GM13976 (cell line): ENCODE results near the gene TCEA3.

Experiments
- DNase-seq: peaks from one replicate; pipeline ENCODE4 v3.0.0; 2012; ENCODE audit warnings: low spot score
- CTCF ChIP-seq: IDR thresholded peaks from 2 replicates; pipeline ENCODE4 v1.5.1; 2012; ENCODE audit warnings: borderline replicate concordance, mild to moderate bottlenecking; ENCODE audit not compliant: insufficient read depth; ENCODE audit errors: extremely low read depth, missing control alignments, control extremely low read depth
- in situ Hi-C: fragments of 300-500 bp; cut with MboI; formaldehyde crosslinking; loops from one replicate; pipeline ENCODE4 v1.12.0; 2022; ENCODE audit warnings: low sequenced_read_pairs, mixed read lengths, inconsistent platforms; ENCODE audit not compliant: unreplicated experiment

The TCEA3 gene

GRCh38 chr1:23416964-23417363, 7.6 kb downstream of the TCEA3 start:
- in situ Hi-C loops: no loop called here
- no peak for TF ChIP-seq CTCF
- no peak for DNase-seq

GRCh38 chr1:23408797-23409290, 15.7 kb downstream of the TCEA3 start:
- in situ Hi-C loops: no loop called here
- DNase-seq: no peak
- TF ChIP-seq CTCF: no peak

- no peak for DNase-seq
- TF ChIP-seq CTCF: no peak
- in situ Hi-C loops: no loop called here
Observed at GRCh38 chr1:23407016-23407630, 17.4 kb downstream of the TCEA3 start.

- TF ChIP-seq CTCF: no peak
- in situ Hi-C loops: no loop called here
- DNase-seq: no peak
Observed at GRCh38 chr1:23405946-23406345, 18.6 kb downstream of the TCEA3 start.

GRCh38 chr1:23403735-23404486, 20.6 kb downstream of the TCEA3 start:
- TF ChIP-seq CTCF: peak; percentile 97
- in situ Hi-C loops: no loop called here
- peak; percentile 86 for DNase-seq

GRCh38 chr1:23403355-23403734, 21.2 kb downstream of the TCEA3 start:
- in situ Hi-C loops: no loop called here
- no peak for TF ChIP-seq CTCF
- no peak for DNase-seq
